KBM-7 (cell line): ENCODE data around the gene PDCL2.
"Not testable (repeated sequence)": the region's sequence is repeated elsewhere in the genome, so short reads cannot be mapped to it uniquely, and the experiment has no call there.

ENCODE experiments used
- DNase-seq: peaks from one replicate; pipeline ENCODE4 v3.0.0-alpha.2; 2015
- in situ Hi-C: fragments of 300-500 bp; cut with MboI; formaldehyde crosslinking; loops from 2 replicates; pipeline ENCODE4 v1.14.3; 2020; ENCODE audit warnings: low sequenced_read_pairs, low pct_unique_long_range_greater_than_20kb, mixed read lengths

Gene PDCL2

DNA sequence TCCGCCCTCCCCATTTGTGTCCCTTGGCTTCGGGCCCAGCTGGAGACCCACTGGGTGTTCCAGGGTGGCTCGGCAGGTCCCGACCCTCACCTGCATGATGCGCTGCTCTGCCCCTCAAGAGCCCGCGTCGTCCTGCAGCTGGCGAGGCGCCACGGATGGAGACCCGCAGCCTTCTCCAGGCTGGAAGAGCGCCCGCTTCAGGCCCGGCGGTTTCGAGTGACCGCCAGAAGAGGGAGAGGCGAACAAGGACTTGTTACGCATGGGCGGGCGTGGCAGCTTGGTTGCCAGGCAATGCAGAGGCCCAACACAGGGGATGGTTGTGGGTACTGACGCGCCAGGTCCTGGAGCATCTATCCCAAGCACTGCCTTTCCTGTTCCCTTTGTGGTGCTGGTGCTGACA lies at the start of gene PDCL2:
Gene PDCL2, minus strand, starts transcription at position 232 of the 400 bp plus-strand sequence. Its CDS starts 136 bp downstream, at position 96.
- in situ Hi-C loops = no loop called here
- DNase-seq = no peak

DNA sequence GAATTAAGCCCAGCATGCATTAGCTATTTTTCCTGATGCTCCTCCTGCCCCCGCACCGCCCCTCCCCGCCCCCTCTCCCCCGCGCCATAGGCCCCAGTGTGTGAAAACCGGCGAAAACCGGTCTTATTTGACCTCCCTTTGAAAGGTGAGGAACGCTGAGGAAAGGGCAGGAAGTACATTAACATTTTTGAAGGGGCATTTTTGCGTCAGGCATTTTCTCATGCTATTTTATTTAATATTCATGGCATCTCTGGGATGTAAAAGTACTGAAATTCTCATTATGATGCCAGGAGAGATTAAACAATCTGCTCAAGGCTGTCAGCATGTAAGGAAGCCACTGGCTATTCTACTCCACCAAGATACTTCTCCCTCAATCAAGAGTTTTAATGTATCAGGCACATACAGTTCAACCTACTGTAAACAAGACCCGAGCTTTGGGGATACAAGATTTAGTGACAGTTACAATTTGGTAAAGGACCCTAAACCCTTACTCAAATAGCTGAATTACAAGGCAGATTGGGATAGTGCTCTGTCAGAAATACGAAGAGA lies 45.3 kb upstream of the PDCL2 start:
- in situ Hi-C loops = no loop called here
- no peak for DNase-seq

DNA sequence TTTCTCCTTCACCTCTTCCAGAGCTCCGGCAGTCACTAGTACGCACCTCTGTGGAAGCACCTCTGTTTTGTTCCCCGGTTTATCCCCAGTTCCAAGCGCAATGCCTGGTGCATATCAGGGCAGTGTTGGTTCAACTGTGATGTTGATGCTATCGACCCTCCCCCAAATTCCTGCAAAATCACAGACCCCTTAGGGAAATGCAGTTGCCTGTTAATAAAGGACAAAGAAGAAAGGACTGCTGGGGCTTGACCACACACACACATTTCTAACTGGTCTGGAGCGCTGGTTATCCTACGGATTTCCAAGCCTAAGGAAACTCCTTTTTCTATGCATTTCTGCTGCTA lies 44.6 kb upstream of the PDCL2 start:
- no peak for DNase-seq
- in situ Hi-C loops = no loop called here

DNA sequence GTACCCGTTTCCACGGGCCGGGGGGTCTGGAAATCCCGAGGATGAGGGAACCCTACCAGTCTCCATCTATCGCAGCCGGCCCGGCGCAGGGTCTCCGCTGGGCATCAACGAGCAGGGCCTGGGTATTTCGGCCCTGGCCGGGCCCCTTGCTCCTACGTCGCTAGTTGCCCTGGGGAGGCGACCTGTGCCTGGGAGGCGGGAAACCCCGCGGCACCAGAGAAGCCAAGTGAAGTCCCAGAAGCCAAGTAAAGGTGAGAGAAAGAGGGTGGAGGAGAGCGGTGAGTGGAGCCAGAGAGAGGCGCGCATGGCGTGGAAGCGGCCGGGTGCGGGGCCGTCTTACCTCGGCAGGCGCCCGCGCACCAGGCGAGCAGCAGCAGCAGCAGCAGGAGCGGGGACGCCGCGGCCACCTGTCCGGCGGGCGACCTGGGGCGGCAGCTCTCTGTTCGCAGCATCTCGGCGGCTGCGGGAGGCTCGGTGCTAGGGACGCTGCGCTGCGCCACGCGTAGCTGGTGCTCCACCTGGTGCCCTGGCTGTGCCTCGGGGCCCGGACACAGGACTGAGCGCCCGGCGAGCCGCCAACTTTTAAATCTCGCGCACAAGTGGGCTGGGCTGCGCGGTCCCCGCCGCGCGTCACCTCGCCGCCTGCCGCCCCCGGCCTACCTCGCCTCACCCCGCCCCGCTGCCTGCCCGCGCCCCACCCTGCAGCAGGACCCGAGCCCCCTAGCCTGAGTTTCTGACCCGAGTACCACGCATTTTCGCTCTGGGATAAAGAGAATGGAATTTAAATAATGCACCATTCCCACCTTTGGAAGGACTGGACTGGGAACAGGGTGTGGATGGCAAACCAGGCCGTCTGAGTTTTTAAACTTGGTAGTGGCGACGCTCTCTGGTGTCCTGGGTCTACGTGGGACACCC lies 44.0 kb upstream of the PDCL2 start, which contains the start of gene NMU:
Gene NMU, minus strand, starts transcription at position 558 of the 915 bp plus-strand sequence. Its CDS starts 106 bp downstream, at position 452.
- DNase-seq = peak; percentile 42
- in situ Hi-C loops = no loop called here

DNA sequence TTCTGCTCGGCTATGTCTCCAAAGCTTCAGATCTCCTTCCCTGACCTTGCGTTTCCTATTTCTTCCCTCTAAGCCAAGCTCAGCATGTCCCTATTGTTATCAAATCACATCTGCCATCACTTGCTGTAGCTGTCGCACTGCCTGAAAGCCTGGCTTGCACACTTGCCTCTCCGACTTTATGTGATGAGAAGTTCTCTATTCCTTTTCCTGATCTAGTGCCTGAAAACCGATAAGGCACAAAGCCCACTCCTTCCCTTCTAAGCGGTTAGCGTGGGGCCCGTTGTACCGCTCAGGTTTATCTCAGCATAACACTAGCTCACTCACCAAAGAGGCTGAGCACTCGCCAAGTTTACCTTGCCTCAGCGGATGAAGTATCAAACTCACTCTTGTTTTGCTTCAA lies 43.2 kb upstream of the PDCL2 start:
- in situ Hi-C loops = no loop called here
- DNase-seq = no peak

DNA sequence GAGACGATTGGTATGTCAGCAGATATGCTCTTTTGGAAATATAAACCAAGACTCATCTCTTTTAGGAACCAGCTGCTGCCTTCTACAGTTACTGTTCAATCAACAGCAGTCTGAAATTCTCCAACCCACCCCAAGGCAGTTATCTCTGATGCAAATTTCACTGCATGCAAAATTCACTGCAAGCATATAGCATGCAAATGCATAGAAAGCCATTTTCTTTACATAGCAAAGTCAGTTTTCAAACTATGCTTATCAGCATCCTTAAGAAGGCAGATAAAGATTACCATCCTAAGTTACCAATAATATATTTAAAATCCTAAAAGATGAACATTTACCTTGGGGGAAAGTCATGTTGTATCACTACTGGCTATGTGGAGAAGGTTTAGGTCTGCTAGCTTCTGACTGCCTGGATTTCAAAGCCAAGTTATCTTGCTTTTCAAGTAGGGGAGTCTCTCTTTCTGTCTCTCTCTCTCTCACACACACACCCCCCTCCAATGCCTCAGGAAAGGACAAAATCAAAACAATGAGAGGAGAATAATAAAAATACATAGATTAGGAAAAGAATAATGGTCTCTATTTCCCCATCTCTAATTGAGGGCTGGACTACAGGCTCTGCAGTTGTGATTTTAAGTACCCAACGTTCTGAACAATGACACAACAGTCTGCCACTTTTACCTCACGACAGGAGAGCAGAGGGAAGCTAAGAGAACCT lies 42.5 kb upstream of the PDCL2 start:
- in situ Hi-C loops = no loop called here
- DNase-seq = no peak

DNA sequence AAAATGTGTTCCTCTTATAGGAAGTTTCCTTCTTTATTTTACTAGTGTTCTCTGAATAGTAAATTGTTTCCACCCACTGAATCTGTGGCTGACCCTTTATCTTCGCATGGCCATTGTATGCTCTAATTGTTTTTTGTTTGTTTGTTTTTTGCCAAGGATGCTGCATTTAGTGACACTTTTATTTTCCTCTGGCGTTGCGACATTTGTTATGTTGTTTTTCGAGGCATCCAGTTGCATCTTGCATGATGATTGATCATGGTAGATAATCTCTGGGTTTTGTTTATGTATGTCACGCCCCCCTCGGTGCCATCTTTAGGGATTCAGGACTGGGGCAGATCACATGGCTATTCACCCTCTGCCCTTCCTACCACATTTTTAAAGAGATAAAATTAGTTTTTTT lies 41.9 kb upstream of the PDCL2 start:
- in situ Hi-C loops = no loop called here
- no peak for DNase-seq

DNA sequence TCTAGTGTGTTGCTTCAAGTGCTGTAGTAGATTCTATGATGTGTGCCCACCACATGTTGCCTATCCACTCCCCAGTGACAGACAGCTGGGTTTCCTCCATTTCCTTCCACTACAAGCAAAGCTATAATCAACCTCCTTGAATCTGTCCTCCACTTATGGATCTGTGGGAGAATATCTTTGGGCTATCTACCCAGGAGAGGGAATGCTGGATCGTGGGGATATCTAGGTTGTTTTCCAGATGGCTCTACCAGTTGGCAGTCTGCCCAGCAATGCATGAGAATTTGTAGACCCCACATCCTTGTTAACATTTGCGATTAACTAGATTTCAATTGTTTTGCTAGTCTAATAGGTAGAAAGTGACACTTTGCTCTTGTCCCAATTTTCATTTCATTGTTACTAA lies 33.8 kb upstream of the PDCL2 start:
- DNase-seq = no peak
- in situ Hi-C loops = no loop called here

DNA sequence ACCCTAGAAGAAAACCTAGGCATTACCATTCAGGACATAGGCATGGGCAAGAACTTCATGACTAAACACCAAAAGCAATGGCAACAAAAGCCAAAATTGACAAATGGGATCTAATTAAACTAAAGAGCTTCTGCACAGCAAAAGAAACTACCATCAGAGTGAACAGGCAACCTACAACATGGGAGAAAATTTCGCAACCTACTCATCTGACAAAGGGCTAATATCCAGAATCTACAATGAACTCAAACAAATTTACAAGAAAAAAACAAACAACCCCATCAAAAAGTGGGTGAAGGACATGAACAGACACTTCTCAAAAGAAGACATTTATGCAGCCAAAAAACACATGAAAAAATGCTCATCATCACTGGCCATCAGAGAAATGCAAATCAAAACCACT lies 32.0 kb upstream of the PDCL2 start:
- in situ Hi-C loops, DNase-seq: not testable (repeated sequence)

DNA sequence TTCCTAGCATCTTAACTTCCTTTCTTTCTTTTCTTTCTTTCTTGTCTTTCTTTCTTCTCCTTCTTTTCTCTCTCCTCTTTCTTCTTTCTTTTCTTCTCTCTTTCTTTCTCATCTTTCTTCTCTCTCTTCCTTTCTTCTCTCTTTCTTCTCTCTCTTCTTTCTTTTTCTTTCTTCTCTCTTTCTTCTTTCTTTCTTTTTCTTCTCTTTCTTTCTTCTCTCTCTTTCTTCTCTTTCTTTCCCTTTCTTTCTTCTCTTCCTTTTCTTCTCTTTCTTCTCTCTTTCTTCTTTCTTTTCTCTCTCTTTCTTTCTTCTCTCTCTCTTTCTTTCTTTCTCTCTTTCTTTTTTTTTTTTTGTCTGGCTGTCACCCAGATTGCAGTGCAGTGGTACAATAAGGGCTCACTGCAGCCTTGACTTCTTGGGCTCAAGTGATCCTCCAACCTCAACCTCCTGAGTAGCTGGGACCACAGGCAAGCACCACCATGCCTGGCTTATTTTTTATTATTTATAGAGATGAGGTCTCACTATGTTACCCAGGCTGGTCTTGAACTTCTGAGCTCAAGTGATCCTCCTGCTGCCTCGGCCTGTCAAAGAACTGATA lies 26.6 kb upstream of the PDCL2 start:
- in situ Hi-C loops = no loop called here
- no peak for DNase-seq

GRCh38 chr4:55617587-55618197 lies 25.6 kb upstream of the PDCL2 start:
- no peak for DNase-seq
- in situ Hi-C loops = no loop called here

DNA sequence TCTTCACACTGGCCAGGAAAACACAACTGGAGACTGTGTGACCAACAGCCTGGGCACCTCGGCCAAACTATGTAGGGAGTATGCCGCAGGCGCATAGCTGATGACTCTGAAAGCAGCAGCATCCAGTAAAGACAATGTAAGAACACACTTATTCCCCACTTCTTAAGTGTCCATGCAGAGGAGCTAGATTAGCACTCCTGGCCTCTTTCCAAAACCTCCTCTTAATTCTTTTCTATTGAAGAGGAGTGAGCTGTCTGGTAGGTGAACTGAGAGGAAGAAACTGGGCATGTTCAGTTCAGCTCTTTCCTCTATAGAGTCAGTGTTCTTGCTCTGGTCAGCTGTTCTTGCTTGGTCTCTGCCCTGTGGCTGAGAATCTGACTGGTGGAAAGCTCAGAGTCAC lies 23.0 kb upstream of the PDCL2 start:
- in situ Hi-C loops = no loop called here
- no peak for DNase-seq

DNA sequence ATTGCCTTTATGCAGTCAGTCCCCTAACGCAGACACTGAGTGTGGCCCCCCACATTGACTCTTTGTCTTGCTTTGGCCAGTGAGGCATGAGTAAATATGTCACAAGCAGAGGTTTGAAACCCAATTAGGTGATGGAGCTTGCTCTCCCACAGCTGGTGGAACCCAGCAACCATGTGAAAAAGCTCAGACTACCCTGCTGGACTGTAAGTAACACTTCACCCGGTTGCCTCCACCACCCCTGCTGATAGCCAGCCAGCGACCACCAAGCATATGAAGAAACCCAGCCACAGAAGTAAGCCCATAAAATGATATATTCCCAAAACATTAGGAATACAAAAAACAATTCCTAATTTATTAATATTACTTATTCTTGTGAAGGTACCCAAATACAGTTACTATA lies 21.6 kb upstream of the PDCL2 start:
- in situ Hi-C loops = no loop called here
- DNase-seq = no peak

DNA sequence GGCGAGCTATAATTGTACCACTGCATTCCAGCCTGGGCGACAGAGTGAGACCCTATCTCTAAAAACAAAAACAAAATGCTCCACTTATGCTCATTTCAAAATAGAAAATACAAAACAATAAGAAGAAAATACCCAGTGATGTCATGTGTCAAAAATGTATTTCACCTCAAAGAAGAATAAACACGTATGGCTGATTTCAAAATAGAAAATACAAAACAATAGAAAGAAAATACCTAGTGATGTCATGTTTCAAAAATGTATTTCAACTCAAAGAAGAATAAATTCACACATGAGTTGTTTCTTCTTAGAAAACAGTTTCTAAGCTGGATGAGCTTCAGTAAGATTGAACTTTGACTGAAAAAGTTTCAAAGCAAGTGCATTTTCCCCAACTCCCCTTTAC lies 20.3 kb upstream of the PDCL2 start:
- in situ Hi-C loops = no loop called here
- DNase-seq = no peak

GRCh38 chr4:55611358-55612059 lies 19.5 kb upstream of the PDCL2 start:
- no peak for DNase-seq
- in situ Hi-C loops = no loop called here

- in situ Hi-C loops = no loop called here
- no peak for DNase-seq
Measured at GRCh38 chr4:55610381-55610780, 18.3 kb upstream of the PDCL2 start.

- DNase-seq = no peak
- in situ Hi-C loops = no loop called here
Measured at GRCh38 chr4:55609393-55609866, 17.4 kb upstream of the PDCL2 start.

- no peak for DNase-seq
- in situ Hi-C loops = no loop called here
Measured at GRCh38 chr4:55608591-55608990, 16.5 kb upstream of the PDCL2 start.

GRCh38 chr4:55604996-55605395 lies 13.0 kb upstream of the PDCL2 start:
- no peak for DNase-seq
- in situ Hi-C loops = no loop called here
